K562 (cell line): ENCODE results near the gene STRA8. TPM values are rescaled to one million over a fixed set of nuclear protein-coding genes. Genes with fewer than 3 reads are reported as not detected.

Experiments used
- AFF4 ChIP-seq: sonication (generic); formaldehyde crosslinking; IDR thresholded peaks from 2 replicates; pipeline ENCODE4 v1.8.0; 2023; ENCODE audit warnings: mild to moderate bottlenecking, missing genetic modification reagents
- ATF4 ChIP-seq: fragments of 450-650 bp; formaldehyde crosslinking; IDR thresholded peaks from 2 replicates; pipeline ENCODE4 v1.4.0; 2022; ENCODE audit warnings: mild to moderate bottlenecking, moderate library complexity
- DACH1 ChIP-seq: fragments of 450-650 bp; IDR thresholded peaks from 2 replicates; pipeline ENCODE4 v1.6.1; 2018; ENCODE audit not compliant: partially characterized antibody
- ID3 ChIP-seq, 2 experiments: fragments of 250-450 bp in 1 of 2; fragments of 450-650 bp in 1 of 2; sonication (Bioruptor Pico) in 1 of 2; IDR thresholded peaks; 2 replicates each; pipeline versions ENCODE4 v1.6.1 to v1.8.0; 2016 to 2021; ENCODE audit warnings: mild to moderate bottlenecking in 2 of 2, moderate library complexity in 2 of 2, missing compliant biosample characterization in 1 of 2, missing genetic modification characterization in 1 of 2
- NFYB ChIP-seq: IDR thresholded peaks from 2 replicates; pipeline ENCODE4 v1.6.1; 2011; ENCODE audit warnings: mild to moderate bottlenecking, moderate library complexity; ENCODE audit not compliant: insufficient read length; ENCODE audit errors: extremely low read depth
- NKRF ChIP-seq: fragments of 450-650 bp; IDR thresholded peaks from 2 replicates; pipeline ENCODE4 v1.6.1; 2016; ENCODE audit warnings: borderline replicate concordance
- PURB ChIP-seq: sonication (generic); formaldehyde crosslinking; IDR thresholded peaks from 2 replicates; pipeline ENCODE4 v1.9.0; 2021; ENCODE audit warnings: low read depth, mild to moderate bottlenecking, missing genetic modification reagents
- RCOR1 ChIP-seq, 2 experiments: IDR thresholded peaks; 2 replicates each; pipeline ENCODE4 v1.6.1; 2012; ENCODE audit warnings: low read depth in 2 of 2, low read length in 2 of 2, borderline replicate concordance in 1 of 2, improper control_type of control experiment in 1 of 2
- SNRNP70 ChIP-seq: fragments of 200-400 bp; formaldehyde crosslinking; optimal IDR thresholded peaks from 2 replicates; pipeline ENCODE3; 2017; ENCODE audit warnings: low read depth, low read length
- SREBF1 ChIP-seq: fragments of 150-350 bp; IDR thresholded peaks from 2 replicates; pipeline ENCODE4 v1.6.1; 2014; ENCODE audit warnings: antibody characterized with exemption, low read depth, low read length, borderline replicate concordance
- XRCC4 ChIP-seq: IDR thresholded peaks from one replicate; pipeline ENCODE4 v1.6.1; 2011; ENCODE audit not compliant: insufficient read depth, insufficient read length; ENCODE audit errors: extremely low read depth
- ZNF449 ChIP-seq: fragments of 250-450 bp; sonication (Bioruptor Pico); IDR thresholded peaks from 2 replicates; pipeline ENCODE4 v1.8.0; 2022; ENCODE audit warnings: moderate library complexity, mild to moderate bottlenecking, inconsistent platforms
- ZNF655 ChIP-seq: fragments of 250-450 bp; sonication (Bioruptor Pico); IDR thresholded peaks from 2 replicates; pipeline ENCODE4 v1.5.0; 2021
- ZNF696 ChIP-seq: fragments of 250-450 bp; sonication (Bioruptor Pico); conservative IDR thresholded peaks from 2 replicates; pipeline ENCODE4 v1.4.0; 2020; ENCODE audit warnings: mild to moderate bottlenecking, moderate library complexity
- polyA plus RNA-seq, 8 experiments: library from polyadenylated mRNA; depleted of rRNA in 4 of 8; stranded (reverse) in 5 of 8; unstranded in 3 of 8; fragments of >200 nt; fragmentation: Nextera tagmentation in 2 of 8; fragmentation: Illumina TruSeq in 1 of 8; extraction: Ambion mirVana in 2 of 8; extraction: Trizol in 1 of 8; gene quantifications; 2 replicates each; pipeline versions ENCODE4 v1.2.1 to v1.2.3, GENCODE V29; 2011 to 2014; ENCODE audit warnings: inconsistent platforms in 1 of 8, missing spikeins in 1 of 8
- total RNA-seq, 7 experiments: library from RNA; depleted of rRNA in 6 of 7; stranded (reverse); fragments of >200 nt in 6 of 7; fragmentation: Illumina TruSeq in 2 of 7; extraction: Trizol in 2 of 7; gene quantifications; 2 replicates each; pipeline versions ENCODE4 v1.2.1 to v1.2.3, GENCODE V29; 2011 to 2021; ENCODE audit warnings: low replicate concordance in 1 of 7

STRA8 gene
- total and polyA plus RNA-seq, 9 of the 15 experiments (the other 6 are each of a cell fraction or from before 2014, with no cell fraction given), result not detected

GRCh38 chr7:135281363-135281949, 47.8 kb downstream of the STRA8 start (continued):
- TF ChIP-seq AFF4 (no peak), ID3 (CRISPR knock-in tag; IDR thresholded peaks at IDR 0.05) (no peak), ID3 (tag; IDR thresholded peaks at IDR 0.05) (no peak), ATF4 (CRISPR knock-in tag) (0 out of 2 replicates have a peak, but pooled peaks have one; percentile 25), SNRNP70 (no peak), XRCC4 (no peak), ZNF655 (CRISPR knock-in tag) (no peak), NKRF (no peak), NFYB (no peak), PURB (CRISPR knock-in tag) (no peak), DACH1 (peak; percentile 41), SREBF1 (no peak), ZNF696 (CRISPR knock-in tag) (no peak), RCOR1 (IDR thresholded peaks at IDR 0.05; ENCODE audit: borderline replicate concordance in 1 of 2, low read depth in 2 of 2, low read length in 2 of 2) (peak in 1 of 2 experiments; percentile 63; a peak in 1 of 4 replicates), ZNF449 (CRISPR knock-in tag) (no peak)
